ENCODE measurements around the gene ZNF185.

The ZNF185 gene

DNA sequence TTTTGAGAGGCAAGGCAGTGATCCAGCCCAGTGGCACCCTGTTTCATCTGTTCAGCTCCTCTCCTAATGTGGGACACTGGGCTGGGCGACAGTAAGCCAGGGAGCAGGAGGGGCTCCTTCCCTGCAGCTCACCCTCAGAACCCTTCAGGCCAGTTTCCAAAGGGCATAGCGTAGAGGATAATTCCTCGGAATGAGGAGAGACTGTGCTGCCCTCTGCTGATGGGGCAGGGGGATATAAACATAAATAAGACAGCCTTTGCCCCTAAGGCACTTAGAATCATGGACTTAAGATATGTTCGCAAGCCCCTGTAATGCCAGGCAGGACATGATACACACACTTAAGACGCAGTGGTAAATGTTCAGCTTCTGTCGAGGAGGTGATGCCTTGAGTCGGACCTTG, 27.9 kb upstream of the ZNF185 start:
- H3K27ac ChIP-seq = no peak overlapping the region
- peak; percentile 49 for TF ChIP-seq CTCF (conservative IDR thresholded peaks at IDR 0.05)

DNA sequence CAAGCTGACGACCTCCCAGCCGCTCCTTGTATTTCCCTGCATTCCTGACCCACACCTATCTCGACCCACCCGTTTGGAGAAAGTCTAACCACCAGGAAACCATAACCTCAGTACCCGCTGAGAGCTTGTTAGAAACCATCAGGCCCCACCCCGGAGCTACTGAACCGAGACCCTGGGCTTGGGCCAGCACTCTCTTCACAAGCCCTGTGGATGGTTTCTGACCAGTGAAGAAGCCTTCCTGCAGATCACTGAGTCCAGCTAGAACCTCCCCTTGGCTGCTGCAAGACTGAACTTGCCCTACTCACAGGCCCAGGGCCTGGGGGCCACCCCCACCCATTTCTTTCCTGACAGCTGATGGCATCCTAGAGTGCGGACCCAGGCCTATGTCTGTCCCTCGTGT, 26.6 kb upstream of the ZNF185 start:
- no peak overlapping the region for H3K27ac ChIP-seq
- no peak for TF ChIP-seq CTCF (conservative IDR thresholded peaks at IDR 0.05)

GRCh38 chrX:152872522-152872921, 25.3 kb upstream of the ZNF185 start:
- no peak for TF ChIP-seq CTCF (conservative IDR thresholded peaks at IDR 0.05)

DNA sequence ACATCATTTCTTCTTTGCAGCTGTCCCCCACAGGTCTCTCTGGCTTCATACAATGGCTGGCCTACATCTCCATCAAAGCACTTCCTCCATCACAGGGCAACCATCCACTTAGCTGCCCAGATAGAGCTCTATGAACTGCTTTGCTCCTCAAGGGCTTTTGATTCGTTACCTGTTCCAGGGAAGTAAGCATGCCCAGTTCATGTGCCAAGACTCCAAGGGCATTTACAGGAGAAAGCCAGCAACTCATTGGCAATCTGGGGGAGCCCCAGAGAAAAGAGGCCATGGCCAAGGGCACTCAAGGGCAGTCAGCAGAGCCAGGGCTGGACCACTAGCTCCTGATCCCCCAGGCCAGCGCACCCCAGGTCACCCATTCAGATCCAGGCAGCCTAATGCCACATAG, 24.5 kb upstream of the ZNF185 start:
- TF ChIP-seq CTCF (conservative IDR thresholded peaks at IDR 0.05) = no peak

More at GRCh38 chrX:152872522-152872921, 25.3 kb upstream of the ZNF185 start:
- no peak overlapping the region for H3K27ac ChIP-seq

DNA sequence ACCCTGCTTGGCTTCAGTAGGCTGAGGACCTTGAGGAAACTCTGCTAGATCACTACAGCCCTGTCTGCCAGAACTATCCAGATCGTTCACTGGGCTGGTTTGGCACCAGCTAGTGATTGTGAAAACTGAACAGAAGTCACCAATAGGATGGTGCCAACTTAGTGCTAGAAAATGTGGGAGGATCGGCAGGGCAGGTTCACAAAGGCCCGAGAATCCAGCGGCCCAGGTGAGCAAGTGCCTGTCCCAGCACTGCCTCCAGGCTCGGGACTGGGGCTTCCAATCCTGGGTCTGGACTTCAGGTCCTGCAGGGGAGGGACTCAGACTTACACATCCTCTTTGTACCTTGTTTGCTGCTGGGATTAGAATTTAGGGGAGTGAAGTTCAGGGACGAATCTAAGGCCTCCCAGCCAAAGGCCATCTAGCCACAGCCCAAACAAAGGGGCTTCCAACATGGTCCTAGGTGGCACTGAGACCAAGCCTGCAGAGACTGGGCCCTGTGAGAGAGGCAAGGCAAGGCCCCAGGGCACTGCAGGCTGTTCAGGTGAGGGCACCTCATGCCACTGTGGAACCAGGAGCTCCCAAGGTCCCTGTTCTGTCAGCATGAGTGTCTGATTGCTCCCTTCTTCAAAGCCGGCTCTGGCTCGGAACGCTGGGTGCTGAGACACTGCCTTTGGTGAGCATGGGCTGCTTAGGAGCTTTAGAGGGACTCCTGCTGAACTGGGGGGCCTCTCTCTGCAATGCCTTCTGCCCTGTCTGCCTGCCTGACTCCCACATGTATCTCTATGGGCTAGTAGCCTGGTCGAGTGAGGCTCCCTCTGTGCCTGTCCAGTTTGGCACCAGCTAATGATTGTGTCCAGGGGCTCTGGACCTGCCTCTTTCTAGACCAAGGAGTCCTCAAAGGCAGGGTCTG, 20.7 kb upstream of the ZNF185 start:
- no peak for TF ChIP-seq CTCF (conservative IDR thresholded peaks at IDR 0.05)

More for the DNA sequence above, 24.5 kb upstream of the ZNF185 start:
- H3K27ac ChIP-seq = no peak overlapping the region

DNA sequence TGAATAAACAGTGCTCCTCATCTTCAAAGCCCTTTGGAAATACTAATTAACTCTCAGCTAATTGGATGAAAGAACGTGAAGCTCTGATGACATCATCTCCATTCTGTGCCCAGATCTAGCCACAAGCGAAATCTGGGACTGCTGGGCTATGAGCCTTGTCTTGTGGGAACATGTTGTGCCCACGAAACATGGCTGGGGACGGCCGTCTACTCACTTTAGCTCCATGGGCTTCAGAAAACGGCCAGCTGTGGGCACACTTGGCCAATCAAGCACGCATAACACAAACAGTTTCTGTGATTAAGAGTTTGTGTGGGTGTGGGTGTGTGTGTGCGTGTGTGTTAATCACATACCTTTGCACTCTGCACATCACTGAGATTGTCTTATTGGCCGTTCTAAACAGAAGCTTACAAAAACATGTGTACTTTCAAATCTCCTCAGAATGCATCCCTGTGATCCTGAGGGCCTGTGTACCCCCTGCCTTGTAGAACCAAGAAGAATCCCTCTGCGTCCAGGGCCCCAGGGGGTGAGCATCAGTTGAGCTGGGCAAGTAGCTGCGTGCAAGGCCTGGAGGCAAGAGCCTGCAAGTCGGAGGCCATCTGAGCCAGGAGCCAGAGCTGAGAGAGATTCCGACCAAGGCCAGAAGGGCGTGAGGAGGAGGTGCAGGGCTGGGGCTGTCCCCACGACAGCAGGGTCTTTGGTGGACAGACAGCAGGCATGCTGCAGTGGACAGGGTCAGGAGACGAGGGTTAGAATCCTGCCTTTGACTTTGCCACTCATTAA, 18.7 kb upstream of the ZNF185 start:
- H3K27ac ChIP-seq = no peak overlapping the region
- no peak for TF ChIP-seq CTCF (conservative IDR thresholded peaks at IDR 0.05)

More for the DNA sequence above, 20.7 kb upstream of the ZNF185 start:
- H3K27ac ChIP-seq = no peak overlapping the region

- no peak overlapping the region for H3K27ac ChIP-seq
- TF ChIP-seq CTCF (conservative IDR thresholded peaks at IDR 0.05) = no peak
These were observed 16.6 kb upstream of the ZNF185 start for GRCh38 chrX:152881289-152881688.

Data from VCaP (cell line).